ENCODE results near the gene HLF.

Gene HLF

GRCh38 chr17:55279203-55279602 is 14.4 kb downstream of the HLF start:
- no peaks in the 10 kb centered on the region for H3K36me3 ChIP-seq (ENCODE audit: insufficient read depth, low read depth, low read length)
- no peaks in the 10 kb centered on the region for H3K4me1 ChIP-seq (ENCODE audit: insufficient read depth, low read length)
- H3K4me3 ChIP-seq (ENCODE audit: low read length) = no peak overlapping the region
- no peaks in the 10 kb centered on the region for H3K27me3 ChIP-seq (ENCODE audit: insufficient read depth, low read length)
- no peak overlapping the region for H3K27ac ChIP-seq (ENCODE audit: low read length)
- no peaks in the 10 kb centered on the region for H3K9me3 ChIP-seq (ENCODE audit: insufficient read depth, low read depth, low read length)
- H3K9ac ChIP-seq (ENCODE audit: low read depth, low read length) = no peak overlapping the region

GRCh38 chr17:55279788-55280187 is 15.0 kb downstream of the HLF start:
- no peak overlapping the region for H3K4me3 ChIP-seq (ENCODE audit: low read length)
- H3K36me3 ChIP-seq (ENCODE audit: insufficient read depth, low read depth, low read length) = no peaks in the 10 kb centered on the region
- H3K27ac ChIP-seq (ENCODE audit: low read length) = no peak overlapping the region

GRCh38 chr17:55280212-55280611 is 15.5 kb downstream of the HLF start:
- Histone ChIP-seq H3K27me3 (ENCODE audit: insufficient read depth, low read length) (no peaks in the 10 kb centered on the region), H3K9me3 (ENCODE audit: insufficient read depth, low read depth, low read length) (no peaks in the 10 kb centered on the region), H3K4me3 (ENCODE audit: low read length) (no peak overlapping the region), H3K9ac (ENCODE audit: low read depth, low read length) (no peak overlapping the region), H3K36me3 (ENCODE audit: insufficient read depth, low read depth, low read length) (no peaks in the 10 kb centered on the region), H3K4me1 (ENCODE audit: insufficient read depth, low read length) (no peaks in the 10 kb centered on the region), H3K27ac (ENCODE audit: low read length) (no peak overlapping the region)

More at GRCh38 chr17:55279788-55280187, 15.0 kb downstream of the HLF start:
- H3K4me1 ChIP-seq (ENCODE audit: insufficient read depth, low read length) = no peaks in the 10 kb centered on the region
- H3K9me3 ChIP-seq (ENCODE audit: insufficient read depth, low read depth, low read length) = no peaks in the 10 kb centered on the region
- H3K27me3 ChIP-seq (ENCODE audit: insufficient read depth, low read length) = no peaks in the 10 kb centered on the region
- H3K9ac ChIP-seq (ENCODE audit: low read depth, low read length) = no peak overlapping the region

DNA sequence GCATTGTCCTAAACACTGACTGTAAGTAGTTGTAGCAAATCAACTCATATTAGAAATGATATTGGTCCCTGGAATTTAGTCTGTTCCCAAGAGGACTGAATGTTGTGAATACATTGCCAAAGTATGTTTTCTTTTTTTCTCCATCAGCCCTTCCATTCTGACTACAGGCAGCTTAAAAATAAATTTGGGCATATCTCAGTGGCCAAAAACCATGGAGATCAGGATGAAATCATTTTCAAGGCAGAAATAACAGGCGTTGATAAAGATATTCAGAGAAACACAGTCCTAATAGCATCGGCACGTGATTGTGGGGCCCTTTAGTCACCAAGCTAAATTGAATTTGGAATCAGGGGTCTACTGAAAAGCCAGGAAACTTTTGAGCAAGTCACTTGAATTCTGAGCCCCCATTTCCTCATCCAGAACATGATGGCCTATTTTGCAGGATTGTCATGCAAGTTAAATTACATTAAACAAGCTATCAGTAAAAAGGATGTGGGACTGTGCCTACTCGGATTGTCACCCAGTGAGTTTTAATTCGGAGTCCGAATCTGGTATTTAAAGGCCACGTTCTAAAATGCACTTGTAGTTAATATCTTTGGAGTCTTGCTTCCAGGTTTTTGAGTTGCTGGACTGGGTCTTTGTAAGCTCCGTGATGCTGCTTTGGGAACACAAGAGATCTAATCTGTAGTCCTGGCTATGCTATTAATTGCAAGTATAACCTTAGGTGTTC is 17.1 kb downstream of the HLF start:
- no peak overlapping the region for H3K27ac ChIP-seq (ENCODE audit: low read length)
- no peak overlapping the region for H3K9ac ChIP-seq (ENCODE audit: low read depth, low read length)

GRCh38 chr17:55282379-55282702 is 17.6 kb downstream of the HLF start:
- Histone ChIP-seq H3K4me1 (ENCODE audit: insufficient read depth, low read length) (no peaks in the 10 kb centered on the region), H3K36me3 (ENCODE audit: insufficient read depth, low read depth, low read length) (no peaks in the 10 kb centered on the region), H3K9me3 (ENCODE audit: insufficient read depth, low read depth, low read length) (no peaks in the 10 kb centered on the region), H3K4me3 (ENCODE audit: low read length) (no peak overlapping the region), H3K9ac (ENCODE audit: low read depth, low read length) (no peak overlapping the region), H3K27ac (ENCODE audit: low read length) (no peak overlapping the region), H3K27me3 (ENCODE audit: insufficient read depth, low read length) (no peaks in the 10 kb centered on the region)

More for the DNA sequence above, 17.1 kb downstream of the HLF start:
- H3K4me1 ChIP-seq (ENCODE audit: insufficient read depth, low read length) = no peaks in the 10 kb centered on the region
- no peaks in the 10 kb centered on the region for H3K27me3 ChIP-seq (ENCODE audit: insufficient read depth, low read length)
- no peak overlapping the region for H3K4me3 ChIP-seq (ENCODE audit: low read length)
- no peaks in the 10 kb centered on the region for H3K36me3 ChIP-seq (ENCODE audit: insufficient read depth, low read depth, low read length)
- no peaks in the 10 kb centered on the region for H3K9me3 ChIP-seq (ENCODE audit: insufficient read depth, low read depth, low read length)

DNA sequence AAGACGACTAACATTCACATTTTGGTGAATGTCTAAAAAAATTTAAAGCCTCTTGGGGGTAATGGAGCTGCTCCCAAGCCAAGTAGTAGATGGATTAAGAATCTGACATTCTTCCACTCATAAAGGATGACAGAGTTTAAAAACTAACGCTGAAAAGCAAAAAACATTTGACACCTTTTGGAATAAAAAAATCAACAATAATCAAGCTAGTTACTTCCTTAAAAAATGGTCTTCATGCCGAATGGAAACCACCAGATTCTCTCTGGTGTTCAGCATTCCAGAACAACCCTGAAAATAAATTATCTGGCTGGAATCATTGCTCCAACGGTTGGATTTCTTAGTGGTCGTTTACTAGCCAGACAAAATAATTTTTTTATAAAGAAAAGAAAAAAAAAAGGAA is 18.0 kb downstream of the HLF start:
- Histone ChIP-seq H3K27ac (ENCODE audit: low read length) (no peak overlapping the region), H3K4me1 (ENCODE audit: insufficient read depth, low read length) (no peaks in the 10 kb centered on the region), H3K4me3 (ENCODE audit: low read length) (no peak overlapping the region), H3K27me3 (ENCODE audit: insufficient read depth, low read length) (no peaks in the 10 kb centered on the region), H3K9ac (ENCODE audit: low read depth, low read length) (no peak overlapping the region), H3K9me3 (ENCODE audit: insufficient read depth, low read depth, low read length) (no peaks in the 10 kb centered on the region), H3K36me3 (ENCODE audit: insufficient read depth, low read depth, low read length) (no peaks in the 10 kb centered on the region)

DNA sequence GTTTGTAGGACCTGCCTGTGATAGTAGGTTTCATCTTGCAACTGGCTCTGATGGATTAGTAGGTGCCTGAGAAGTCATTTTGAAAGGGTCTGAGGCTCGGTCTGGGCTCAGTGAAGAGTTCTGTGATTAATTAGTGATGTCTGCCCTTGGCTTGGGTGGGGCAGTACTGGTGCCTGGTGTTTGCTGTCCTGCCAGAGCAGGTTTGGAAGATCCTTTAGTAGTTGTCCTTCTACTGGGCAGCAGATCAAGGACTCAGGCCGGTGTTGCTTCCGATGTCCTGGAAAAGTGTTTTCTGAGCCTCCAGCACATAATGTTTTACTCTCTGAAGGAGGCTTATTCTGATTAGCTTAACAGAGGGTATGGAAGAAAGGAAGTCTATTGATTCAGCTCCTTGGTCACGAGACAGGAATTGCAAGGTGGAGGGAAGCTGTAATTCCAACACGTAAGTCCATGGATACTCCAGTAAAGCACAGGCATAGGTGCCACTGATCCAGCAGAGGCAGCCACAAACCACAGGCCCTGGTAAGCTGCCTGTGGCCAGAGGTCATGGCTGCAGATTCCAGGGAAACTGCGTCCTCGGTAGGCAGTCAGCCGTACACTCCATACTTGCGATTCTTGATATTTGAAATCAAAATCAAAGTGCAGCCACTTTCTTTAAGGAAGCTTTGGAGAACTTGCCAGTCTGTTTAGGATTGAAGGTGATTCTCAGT is 18.7 kb downstream of the HLF start:
- Histone ChIP-seq H3K4me1 (ENCODE audit: insufficient read depth, low read length) (no peaks in the 10 kb centered on the region), H3K9me3 (ENCODE audit: insufficient read depth, low read depth, low read length) (no peaks in the 10 kb centered on the region), H3K27ac (ENCODE audit: low read length) (no peak overlapping the region), H3K9ac (ENCODE audit: low read depth, low read length) (no peak overlapping the region), H3K4me3 (ENCODE audit: low read length) (no peak overlapping the region), H3K27me3 (ENCODE audit: insufficient read depth, low read length) (no peaks in the 10 kb centered on the region), H3K36me3 (ENCODE audit: insufficient read depth, low read depth, low read length) (no peaks in the 10 kb centered on the region)

- H3K4me1 ChIP-seq (ENCODE audit: insufficient read depth, low read length) = no peaks in the 10 kb centered on the region
- no peaks in the 10 kb centered on the region for H3K27me3 ChIP-seq (ENCODE audit: insufficient read depth, low read length)
- H3K9me3 ChIP-seq (ENCODE audit: insufficient read depth, low read depth, low read length) = no peaks in the 10 kb centered on the region
- H3K36me3 ChIP-seq (ENCODE audit: insufficient read depth, low read depth, low read length) = no peaks in the 10 kb centered on the region
- no peak overlapping the region for H3K4me3 ChIP-seq (ENCODE audit: low read length)
- H3K9ac ChIP-seq (ENCODE audit: low read depth, low read length) = no peak overlapping the region
- no peak overlapping the region for H3K27ac ChIP-seq (ENCODE audit: low read length)
Observed at GRCh38 chr17:55284001-55284884, 19.5 kb downstream of the HLF start.

DNA sequence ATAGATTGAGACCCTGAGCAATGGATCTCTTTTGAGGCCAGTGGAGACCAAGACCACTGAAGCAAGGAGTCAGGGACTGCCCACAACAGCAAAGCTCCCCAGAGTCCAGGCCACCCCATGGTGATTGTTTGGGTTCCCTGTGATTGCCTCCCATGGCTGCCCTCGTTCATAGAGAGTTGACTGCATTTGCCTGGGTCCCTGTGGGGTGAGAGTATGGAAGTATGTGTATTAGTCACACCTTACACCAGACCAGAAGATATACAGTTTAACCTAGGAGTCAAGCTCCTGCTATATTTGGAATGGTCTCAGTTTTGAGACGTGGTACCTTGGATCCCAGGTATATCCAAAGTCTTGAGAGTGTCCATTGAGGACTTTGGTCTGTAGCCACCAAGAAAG is 20.2 kb downstream of the HLF start:
- no peaks in the 10 kb centered on the region for H3K27me3 ChIP-seq (ENCODE audit: insufficient read depth, low read length)
- no peak overlapping the region for H3K4me3 ChIP-seq (ENCODE audit: low read length)
- no peaks in the 10 kb centered on the region for H3K36me3 ChIP-seq (ENCODE audit: insufficient read depth, low read depth, low read length)
- H3K9me3 ChIP-seq (ENCODE audit: insufficient read depth, low read depth, low read length) = no peaks in the 10 kb centered on the region
- no peak overlapping the region for H3K27ac ChIP-seq (ENCODE audit: low read length)
- H3K9ac ChIP-seq (ENCODE audit: low read depth, low read length) = no peak overlapping the region
- no peaks in the 10 kb centered on the region for H3K4me1 ChIP-seq (ENCODE audit: insufficient read depth, low read length)

DNA sequence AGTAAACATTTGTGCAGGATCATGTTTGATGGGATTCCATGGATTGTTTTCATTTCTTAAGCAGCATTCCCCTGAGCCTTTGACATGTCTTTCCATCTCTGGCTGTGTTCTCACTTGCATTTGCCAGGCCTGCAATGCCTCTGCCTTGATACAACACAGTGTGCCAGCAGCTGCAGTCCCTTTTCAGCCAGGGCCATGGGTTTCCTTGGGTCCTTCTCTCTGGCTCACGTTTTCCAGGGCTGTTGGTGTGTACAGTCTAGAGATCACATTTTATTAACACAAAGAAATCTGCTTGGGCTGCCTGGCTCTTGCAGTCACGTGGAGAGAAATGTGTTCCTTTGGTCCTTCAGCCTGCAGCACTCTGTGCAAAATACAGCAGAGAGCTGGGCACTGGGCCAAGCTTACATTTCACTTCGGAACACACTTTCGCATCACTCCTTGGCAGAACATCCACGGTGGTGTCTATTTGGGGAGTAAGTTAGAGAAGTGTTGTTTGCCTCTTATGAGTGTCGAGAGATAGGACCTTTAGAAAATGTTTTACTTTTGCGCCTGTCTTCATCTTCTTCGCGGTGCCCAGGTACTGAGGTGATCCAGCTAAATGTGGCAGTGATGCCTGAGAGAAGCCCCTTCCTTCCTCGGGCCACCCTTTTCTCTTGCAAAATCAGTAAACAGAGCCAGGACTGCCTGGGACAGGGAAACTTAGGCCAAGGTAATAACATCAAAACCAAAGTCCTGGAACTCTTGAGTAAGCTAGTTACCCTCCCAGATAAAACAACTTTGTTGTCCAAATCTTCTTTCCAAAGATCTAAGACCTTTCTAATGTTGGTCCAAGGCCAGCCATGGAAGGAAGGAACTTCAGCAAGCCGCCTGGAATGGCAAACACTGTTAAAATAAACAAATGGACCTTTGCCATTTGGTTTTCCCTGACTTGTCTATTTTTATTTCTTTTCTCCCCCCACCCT is 20.9 kb downstream of the HLF start:
- H3K9me3 ChIP-seq (ENCODE audit: insufficient read depth, low read depth, low read length) = no peaks in the 10 kb centered on the region
- H3K4me1 ChIP-seq (ENCODE audit: insufficient read depth, low read length) = no peaks in the 10 kb centered on the region
- H3K36me3 ChIP-seq (ENCODE audit: insufficient read depth, low read depth, low read length) = no peaks in the 10 kb centered on the region
- H3K27ac ChIP-seq (ENCODE audit: low read length) = no peak overlapping the region
- H3K4me3 ChIP-seq (ENCODE audit: low read length) = no peak overlapping the region
- no peak overlapping the region for H3K9ac ChIP-seq (ENCODE audit: low read depth, low read length)
- no peaks in the 10 kb centered on the region for H3K27me3 ChIP-seq (ENCODE audit: insufficient read depth, low read length)

Data from iPS-20b (cell line).